PC-9 (cell line): Measurements from ENCODE around the gene PDHB.

Experiments
- EZH2 ChIP-seq: fragments of 200-600 bp; sonication (generic); IDR thresholded peaks from 2 replicates; pipeline ENCODE4 v1.8.0; 2017; ENCODE audit warnings: antibody characterized with exemption, low read depth
- TF ChIP-seq, protein P1 (sequence below): fragments of 200-600 bp; sonication (generic); conservative IDR thresholded peaks from 2 replicates; pipeline ENCODE4 v1.6.1; 2017; ENCODE audit warnings: mixed run types, antibody characterized with exemption, mild to moderate bottlenecking, moderate library complexity

- TF ChIP-seq, protein P1, sequence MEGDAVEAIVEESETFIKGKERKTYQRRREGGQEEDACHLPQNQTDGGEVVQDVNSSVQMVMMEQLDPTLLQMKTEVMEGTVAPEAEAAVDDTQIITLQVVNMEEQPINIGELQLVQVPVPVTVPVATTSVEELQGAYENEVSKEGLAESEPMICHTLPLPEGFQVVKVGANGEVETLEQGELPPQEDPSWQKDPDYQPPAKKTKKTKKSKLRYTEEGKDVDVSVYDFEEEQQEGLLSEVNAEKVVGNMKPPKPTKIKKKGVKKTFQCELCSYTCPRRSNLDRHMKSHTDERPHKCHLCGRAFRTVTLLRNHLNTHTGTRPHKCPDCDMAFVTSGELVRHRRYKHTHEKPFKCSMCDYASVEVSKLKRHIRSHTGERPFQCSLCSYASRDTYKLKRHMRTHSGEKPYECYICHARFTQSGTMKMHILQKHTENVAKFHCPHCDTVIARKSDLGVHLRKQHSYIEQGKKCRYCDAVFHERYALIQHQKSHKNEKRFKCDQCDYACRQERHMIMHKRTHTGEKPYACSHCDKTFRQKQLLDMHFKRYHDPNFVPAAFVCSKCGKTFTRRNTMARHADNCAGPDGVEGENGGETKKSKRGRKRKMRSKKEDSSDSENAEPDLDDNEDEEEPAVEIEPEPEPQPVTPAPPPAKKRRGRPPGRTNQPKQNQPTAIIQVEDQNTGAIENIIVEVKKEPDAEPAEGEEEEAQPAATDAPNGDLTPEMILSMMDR: no peak
- no peak for TF ChIP-seq EZH2
These were observed 45.1 kb upstream of the PDHB start for GRCh38 chr3:58478781-58479180.
